ENCODE measurements around the gene LONP2.
A peak's percentile ranks its signal among the peaks of the same experiment; 100 is the strongest.

Gene LONP2

GRCh38 chr16:48280546-48280945, 36.4 kb downstream of the LONP2 start:
- TF ChIP-seq CTCF (IDR thresholded peaks at IDR 0.05): no peak

GRCh38 chr16:48282636-48283263, 38.6 kb downstream of the LONP2 start:
- TF ChIP-seq CTCF (IDR thresholded peaks at IDR 0.05): no peak

- TF ChIP-seq CTCF (IDR thresholded peaks at IDR 0.05): peak; percentile 28; the same call in 1 of the 2 replicates
These were observed 40.8 kb downstream of the LONP2 start for GRCh38 chr16:48284772-48285409.

- no peak for TF ChIP-seq CTCF (IDR thresholded peaks at IDR 0.05)
These were observed 43.1 kb downstream of the LONP2 start for GRCh38 chr16:48287239-48287638.

- TF ChIP-seq CTCF (IDR thresholded peaks at IDR 0.05): no peak
These were observed 47.2 kb downstream of the LONP2 start for GRCh38 chr16:48291303-48291702.

- no peak for TF ChIP-seq CTCF (IDR thresholded peaks at IDR 0.05)
These were observed 47.7 kb downstream of the LONP2 start for GRCh38 chr16:48291754-48292153.

- TF ChIP-seq CTCF (IDR thresholded peaks at IDR 0.05): no peak
These were observed 48.4 kb downstream of the LONP2 start for GRCh38 chr16:48292452-48292851.

All from LNCAP (cell line).